NCI-H1048 (cell line): Measurements from ENCODE around the gene SCRG1.

ENCODE experiments used
- DNase-seq: peaks from one replicate; lab custom pipeline; 2025; lab: John Stamatoyannopoulos, UW

The SCRG1 gene

GRCh38 chr4:173362666-173363065, 36.2 kb downstream of the SCRG1 start:
- DNase-seq: no peak

- DNase-seq: no peak
Observed at GRCh38 chr4:173360587-173361221, 38.2 kb downstream of the SCRG1 start.

GRCh38 chr4:173357939-173358338, 41.0 kb downstream of the SCRG1 start:
- no peak for DNase-seq

- no peak for DNase-seq
Observed at GRCh38 chr4:173347467-173347866, 51.4 kb downstream of the SCRG1 start.

GRCh38 chr4:173346074-173346473, 52.8 kb downstream of the SCRG1 start:
- no peak for DNase-seq

- DNase-seq: no peak
Observed at GRCh38 chr4:173345648-173346047, 53.3 kb downstream of the SCRG1 start.

GRCh38 chr4:173343832-173344397, 55.0 kb downstream of the SCRG1 start:
- DNase-seq: no peak

GRCh38 chr4:173337463-173337862, 61.5 kb downstream of the SCRG1 start:
- no peak for DNase-seq

GRCh38 chr4:173334891-173335752, 63.8 kb downstream of the SCRG1 start:
- peak; percentile 75 for DNase-seq
